ENCODE measurements around the gene NFAM1.

GRCh38 chr22:42419243-42419881 is 12.8 kb downstream of the NFAM1 start:
- TF ChIP-seq CTCF (IDR thresholded peaks at IDR 0.05; ENCODE audit: poor library complexity) (no peak), EZH2 (IDR thresholded peaks at IDR 0.05; ENCODE audit: borderline replicate concordance) (no peak), EZH2phosphoT487 (IDR thresholded peaks at IDR 0.05; ENCODE audit: low read depth, severe bottlenecking, unreplicated experiment) (no peak)
